Stimulated activated CD4-positive, alpha-beta T cell treated with anti-CD3 and anti-CD28 coated beads, Interleukin-2, amount 100 ng/mL, for 48 hours (primary cell): Measurements from ENCODE around the gene COPS3.

Experiments
- DNase-seq, 2 donors: peaks; one replicate each; pipeline ENCODE4 v3.0.0-alpha.2; 2020

COPS3 gene

DNA sequence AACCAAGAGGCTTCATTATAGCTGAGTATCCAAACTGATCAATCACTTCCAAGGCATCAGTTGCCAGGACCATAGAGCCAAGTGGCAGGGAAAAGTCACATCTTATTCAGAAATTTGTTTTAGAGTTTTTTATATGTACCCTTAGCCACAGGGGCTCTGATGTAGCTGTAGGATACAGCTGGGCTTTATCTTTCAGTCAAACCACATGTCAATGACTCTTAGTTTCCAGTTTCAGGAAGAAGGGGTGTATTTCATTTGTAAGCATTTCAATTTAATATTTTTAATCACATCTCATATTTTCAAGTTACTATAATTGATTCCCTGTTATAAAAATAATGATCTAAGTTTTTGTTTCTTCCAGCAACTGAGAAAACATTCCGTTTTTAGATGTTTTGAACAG is 41.2 kb downstream of the COPS3 start:
- DNase-seq, result no peak

DNA sequence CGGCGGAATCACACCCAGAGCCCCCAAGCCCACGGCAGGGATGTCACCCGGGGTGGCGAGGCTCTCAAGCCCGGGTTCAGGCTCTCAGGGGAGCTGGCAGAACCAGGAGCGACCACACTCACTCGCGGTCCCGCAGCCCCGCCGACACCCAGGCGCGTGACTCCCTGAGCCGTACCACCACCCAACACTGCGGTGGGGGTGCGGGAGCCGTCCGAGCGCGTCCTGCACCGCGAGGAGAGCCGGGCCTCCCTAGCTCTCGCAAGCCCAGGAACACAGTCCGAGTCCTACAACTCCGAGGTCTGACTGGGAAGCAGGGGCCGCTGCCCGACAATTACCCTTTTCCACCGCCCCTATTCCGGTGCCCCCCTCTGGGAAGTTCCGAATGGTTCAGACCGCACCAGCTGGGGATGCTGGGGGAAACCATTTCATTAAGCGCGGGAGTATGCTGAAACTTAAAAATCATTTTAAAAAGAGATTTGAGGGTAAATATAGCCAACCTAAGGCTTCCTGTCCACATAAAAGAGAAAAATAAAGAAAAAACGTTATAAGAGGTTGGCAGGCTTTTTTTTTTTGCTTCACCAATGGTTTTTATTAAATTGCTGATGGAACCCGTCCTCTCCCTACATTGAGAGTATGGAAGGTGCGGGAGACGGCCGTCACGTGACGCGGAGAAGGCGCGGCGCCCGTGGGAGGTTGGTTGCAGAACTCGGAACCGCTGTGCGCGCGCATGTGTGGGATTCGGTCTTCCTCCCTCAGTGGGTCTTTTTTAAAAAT is 43.8 kb downstream of the COPS3 start, which contains the start of gene FLCN:
Gene FLCN (minus strand): TSS at position 143 of the 774 bp plus-strand sequence. CDS start 9,031 bp downstream, outside the sequence.
- peak; percentile 81 to 87 for DNase-seq

GRCh38 chr17:17236295-17237025 is 44.6 kb downstream of the COPS3 start:
- peak in 1 of 2 donors; percentile 2 for DNase-seq

- DNase-seq, result no peak
These were observed 45.6 kb downstream of the COPS3 start for GRCh38 chr17:17235212-17236174.

DNA sequence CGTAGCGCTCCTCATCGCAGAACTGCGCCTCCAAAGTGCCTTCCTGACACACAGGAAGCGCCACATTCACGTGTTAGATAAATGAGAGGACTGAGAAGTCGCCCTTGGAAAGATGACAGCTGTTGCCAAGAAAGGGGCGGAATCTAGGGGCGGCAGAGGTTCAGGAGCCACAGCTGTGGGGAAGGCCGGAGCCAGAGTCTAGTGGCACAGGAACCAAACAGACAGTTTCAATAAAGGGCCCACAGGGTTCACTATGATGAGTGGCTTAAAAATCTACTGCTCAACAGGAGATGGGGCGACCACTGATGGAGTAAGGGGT is 48.8 kb downstream of the COPS3 start:
- no peak for DNase-seq

- no peak for DNase-seq
These were observed 49.3 kb downstream of the COPS3 start for GRCh38 chr17:17231621-17232302.

- no peak for DNase-seq
These were observed 51.3 kb downstream of the COPS3 start for GRCh38 chr17:17229416-17230384.

- DNase-seq, result no peak
These were observed 52.3 kb downstream of the COPS3 start for GRCh38 chr17:17228521-17229279.

DNA sequence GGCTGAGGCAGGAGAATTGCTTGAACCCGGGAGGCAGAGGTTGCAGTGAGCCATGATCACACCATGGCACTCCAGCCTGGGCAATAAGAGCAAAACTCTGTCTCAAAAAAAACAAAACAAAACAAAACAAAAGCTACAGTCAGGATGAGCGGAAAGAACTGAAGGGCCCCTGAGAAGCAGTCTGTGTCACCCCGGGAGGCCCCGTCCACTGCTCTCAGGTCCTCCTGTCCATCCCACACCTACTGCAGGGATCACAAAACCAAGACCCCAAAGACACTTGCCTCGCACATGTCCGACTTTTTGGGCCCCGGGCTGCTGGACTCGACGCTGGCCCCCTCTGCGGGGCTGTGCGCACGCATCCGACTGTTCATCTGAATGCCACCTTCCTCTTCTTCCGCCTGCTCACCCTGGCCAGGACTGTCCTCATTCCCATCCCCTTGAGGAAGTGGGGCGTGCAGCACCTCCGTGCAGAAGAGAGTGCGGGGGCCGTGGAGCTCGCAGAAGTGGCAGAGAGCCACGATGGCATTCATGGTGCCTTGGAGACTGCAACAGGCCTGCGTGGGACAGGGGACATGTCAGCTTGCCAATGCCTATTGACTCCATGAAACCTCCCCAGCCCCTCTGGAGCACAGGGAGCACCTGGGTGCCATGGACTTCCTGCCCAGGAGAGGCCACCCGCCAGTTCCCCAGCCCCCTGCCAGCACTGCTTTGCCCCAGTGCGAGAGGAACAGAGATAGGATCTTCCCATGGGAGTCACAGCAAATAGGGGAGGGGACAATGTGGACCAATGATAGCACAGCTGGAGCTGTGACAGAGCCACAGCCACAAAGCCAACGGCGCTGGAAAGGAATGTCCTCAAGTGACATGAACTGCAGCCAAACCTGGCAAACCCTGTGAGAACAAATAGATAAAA is 53.2 kb downstream of the COPS3 start:
- DNase-seq, result no peak

DNA sequence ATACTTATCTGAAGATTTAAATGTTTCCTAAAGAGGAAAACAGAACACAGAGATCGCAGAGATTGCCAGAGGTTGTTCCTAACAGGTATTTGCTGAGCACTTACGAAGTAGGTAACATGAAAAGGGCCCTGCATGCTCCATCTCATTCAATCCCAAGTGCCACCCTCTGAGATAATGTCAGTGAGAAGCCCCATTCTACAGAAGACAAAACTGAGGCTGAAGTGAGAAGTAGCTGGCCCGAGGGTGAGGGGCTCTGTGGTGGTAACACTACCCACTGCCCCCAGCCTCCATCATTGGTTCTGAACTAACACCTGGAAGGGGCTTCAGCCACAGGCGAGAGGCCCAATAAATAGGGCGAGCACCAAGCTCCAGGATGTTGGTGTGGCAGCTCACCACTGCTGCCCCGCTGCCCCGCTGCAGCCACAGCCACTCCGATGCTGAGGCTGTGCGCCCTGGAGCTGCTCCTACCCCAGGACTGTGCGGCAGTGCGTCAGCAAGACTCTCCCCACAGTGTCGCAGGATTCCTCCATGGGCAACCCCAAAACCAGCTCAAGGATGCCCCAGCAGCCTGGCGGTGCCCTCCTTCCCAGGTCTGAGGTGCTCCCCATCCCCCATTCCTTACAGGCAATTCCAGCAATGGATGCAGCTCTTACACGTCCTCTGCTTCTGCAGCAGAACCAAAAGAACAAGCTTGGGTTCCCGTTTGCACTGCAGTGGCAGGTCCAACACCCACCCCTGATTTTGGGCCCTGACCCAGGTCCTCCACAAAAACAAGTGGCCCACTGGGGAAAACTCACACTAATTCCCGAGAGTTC is 54.4 kb downstream of the COPS3 start:
- no peak for DNase-seq

GRCh38 chr17:17225901-17226300 is 55.1 kb downstream of the COPS3 start:
- DNase-seq, result no peak

DNA sequence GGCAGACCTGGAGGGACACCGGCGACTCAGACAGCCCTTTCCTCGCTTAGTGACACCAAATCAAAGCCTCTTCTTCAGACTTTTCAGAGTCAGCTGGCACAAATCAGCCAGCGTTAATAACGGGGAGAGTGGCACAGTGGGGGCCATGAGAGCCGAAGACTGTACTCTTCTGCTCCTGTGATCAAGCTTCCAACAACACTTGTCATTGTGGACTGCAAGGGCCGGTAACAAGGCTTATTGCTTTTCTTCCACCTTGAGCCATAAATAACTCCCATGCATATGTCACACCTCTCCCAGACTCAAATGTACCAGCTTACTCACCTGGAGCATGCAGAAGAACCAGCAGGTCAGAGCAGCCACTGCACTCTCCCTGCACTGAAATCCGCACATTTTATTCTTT is 56.9 kb downstream of the COPS3 start:
- DNase-seq, result no peak

- DNase-seq, result no peak
These were observed 57.3 kb downstream of the COPS3 start for GRCh38 chr17:17223736-17224135.

GRCh38 chr17:17221329-17221728 is 59.7 kb downstream of the COPS3 start:
- no peak for DNase-seq

DNA sequence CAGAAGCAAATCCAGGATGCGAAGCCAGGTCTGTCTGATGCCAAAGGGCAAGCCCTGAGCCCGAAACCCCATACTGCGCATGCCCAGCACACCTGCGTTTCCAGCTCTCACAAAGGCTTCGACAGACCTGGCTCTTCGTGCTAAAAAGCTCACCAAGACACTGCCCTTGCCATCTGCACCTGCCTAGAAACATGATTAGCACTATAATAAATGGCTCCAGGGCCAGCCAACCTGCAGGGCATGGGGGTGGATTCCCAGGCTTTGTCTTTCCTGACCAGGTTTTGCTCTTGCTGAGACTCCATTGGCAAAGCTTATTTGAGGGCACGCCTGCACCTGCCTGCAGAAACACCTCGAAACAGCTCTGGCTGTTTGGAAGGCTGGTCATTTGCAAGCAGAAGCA is 60.5 kb downstream of the COPS3 start:
- no peak for DNase-seq

DNA sequence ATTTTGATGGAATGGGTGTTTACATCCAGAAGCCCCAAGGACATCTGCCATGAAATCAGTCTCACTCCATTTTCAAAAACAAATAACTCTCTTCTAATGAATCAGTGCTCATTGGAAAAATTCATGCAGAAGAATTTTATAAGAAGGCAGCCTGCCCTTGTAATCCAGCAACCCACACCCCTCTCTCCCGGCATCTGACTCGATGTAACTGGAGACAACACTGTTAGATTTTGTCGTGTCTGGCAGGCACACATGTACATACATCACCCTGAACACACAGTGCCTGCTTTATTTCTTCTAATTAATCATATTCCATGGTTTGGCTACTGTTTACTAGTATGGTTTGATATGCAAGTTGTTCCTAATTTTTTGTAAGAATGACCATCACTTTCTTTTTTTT is 63.1 kb downstream of the COPS3 start:
- DNase-seq, result no peak

GRCh38 chr17:17216776-17217175 is 64.3 kb downstream of the COPS3 start:
- DNase-seq, result no peak

DNA sequence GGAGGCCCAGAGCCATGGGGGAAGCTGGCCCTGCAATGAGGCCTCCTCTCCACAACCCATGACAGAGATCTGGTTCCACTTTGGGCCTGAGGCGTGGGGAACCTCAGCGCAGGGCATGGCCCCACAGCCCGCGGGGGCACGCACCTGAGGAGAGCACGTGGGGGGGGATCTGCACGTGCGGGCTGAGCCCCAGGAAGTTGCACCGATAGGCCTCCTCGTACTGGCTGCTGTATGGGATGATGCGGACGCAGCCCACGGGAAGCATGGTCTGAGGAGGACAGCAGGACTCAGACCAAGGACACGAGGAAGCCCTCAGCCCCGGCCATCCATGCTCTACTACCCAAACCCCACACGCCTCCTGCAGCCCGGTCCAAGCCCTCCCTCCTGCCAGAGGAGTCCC is 64.8 kb downstream of the COPS3 start:
- DNase-seq, result no peak

DNA sequence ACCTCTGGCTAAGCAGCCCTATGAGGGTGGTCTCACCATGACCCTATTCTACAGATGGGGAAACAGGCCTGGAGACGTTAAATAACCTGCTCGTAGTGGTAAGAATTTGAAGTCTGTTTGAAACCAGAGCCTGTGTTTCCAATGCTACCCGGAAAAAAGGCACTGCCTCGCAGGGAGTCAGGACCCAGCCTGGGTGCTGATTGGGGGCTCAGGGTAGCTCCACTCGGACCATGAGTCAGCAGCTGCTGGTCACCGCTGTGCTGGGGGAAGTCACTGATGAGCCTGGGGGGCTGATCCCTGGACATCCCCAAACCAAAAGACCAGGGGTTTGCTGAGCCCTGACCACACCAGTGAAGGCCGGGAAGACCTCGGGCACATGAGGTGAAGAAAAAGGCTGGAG is 65.5 kb downstream of the COPS3 start:
- DNase-seq, result no peak
